HAP-1 (cell line): ENCODE measurements around the gene ZNF526.

Source experiments
- DNase-seq, 2 experiments: peaks; one replicate each; pipeline ENCODE4 v3.0.0-alpha.2; 2016 to 2020; ENCODE audit warnings: low spot score in 2 of 2
- H3K27me3 ChIP-seq: fragments of 250-450 bp; sonication (Bioruptor Pico); 2 replicates; pipeline ENCODE4 v1.5.1; 2020; ENCODE audit warnings: low read depth, mild to moderate bottlenecking, moderate library complexity
- H3K36me3 ChIP-seq: fragments of 250-450 bp; sonication (Bioruptor Pico); replicated peaks from 2 replicates; pipeline ENCODE4 v1.5.1; 2020; ENCODE audit warnings: mild to moderate bottlenecking
- H3K4me1 ChIP-seq: fragments of 250-450 bp; sonication (Bioruptor Pico); 2 replicates; pipeline ENCODE4 v1.5.1; 2020; ENCODE audit warnings: mild to moderate bottlenecking
- H3K4me3 ChIP-seq: fragments of 250-450 bp; sonication (Bioruptor Pico); 2 replicates; pipeline ENCODE4 v1.5.1; 2020; ENCODE audit warnings: mild to moderate bottlenecking, moderate library complexity
- H3K9me3 ChIP-seq: fragments of 250-450 bp; sonication (Bioruptor Pico); 2 replicates; pipeline ENCODE4 v1.5.1; 2020; ENCODE audit warnings: mild to moderate bottlenecking, moderate library complexity
- in situ Hi-C: fragments of 300-500 bp; cut with MboI; formaldehyde crosslinking; loops from 3 replicates; pipeline ENCODE4 v1.14.3; 2020; ENCODE audit warnings: low sequenced_read_pairs, inconsistent platforms, mixed read lengths

The ZNF526 gene

DNA sequence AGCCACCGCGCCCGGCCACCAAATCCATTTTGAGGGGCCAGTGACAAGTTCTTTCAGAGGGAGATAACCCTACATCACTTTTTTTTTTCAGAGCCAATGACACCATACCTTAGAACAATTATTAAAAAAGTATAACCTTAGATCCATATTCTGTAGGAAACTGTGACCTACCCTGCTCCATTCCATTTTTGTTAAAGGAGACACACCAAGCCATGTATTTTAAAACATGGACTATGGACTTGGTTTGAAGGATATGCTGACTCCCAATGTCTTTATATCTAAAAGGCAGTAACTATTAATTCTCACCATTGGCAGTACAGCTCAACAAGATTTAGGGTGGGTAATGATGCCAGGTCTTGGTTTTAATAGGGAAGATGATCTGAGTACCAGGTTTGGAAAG is 21.2 kb downstream of the ZNF526 start:
- H3K4me1 ChIP-seq, result peaks cover 8% of the 10 kb centered on the region
- in situ Hi-C loops, result no loop called here
- peaks cover 17% of the 10 kb centered on the region for H3K36me3 ChIP-seq
- H3K27me3 ChIP-seq, result no peaks in the 10 kb centered on the region
- no peaks in the 10 kb centered on the region for H3K9me3 ChIP-seq
- no peak for DNase-seq
- peak overlapping the region; percentile 59 for H3K4me3 ChIP-seq

GRCh38 chr19:42242069-42242511 is 22.0 kb downstream of the ZNF526 start:
- H3K4me3 ChIP-seq, result peak overlapping the region; percentile 59
- no peaks in the 10 kb centered on the region for H3K9me3 ChIP-seq
- peaks cover 10% of the 10 kb centered on the region for H3K36me3 ChIP-seq
- peaks cover 8% of the 10 kb centered on the region for H3K4me1 ChIP-seq
- no peak for DNase-seq
- in situ Hi-C loops, result no loop called here
- no peaks in the 10 kb centered on the region for H3K27me3 ChIP-seq

DNA sequence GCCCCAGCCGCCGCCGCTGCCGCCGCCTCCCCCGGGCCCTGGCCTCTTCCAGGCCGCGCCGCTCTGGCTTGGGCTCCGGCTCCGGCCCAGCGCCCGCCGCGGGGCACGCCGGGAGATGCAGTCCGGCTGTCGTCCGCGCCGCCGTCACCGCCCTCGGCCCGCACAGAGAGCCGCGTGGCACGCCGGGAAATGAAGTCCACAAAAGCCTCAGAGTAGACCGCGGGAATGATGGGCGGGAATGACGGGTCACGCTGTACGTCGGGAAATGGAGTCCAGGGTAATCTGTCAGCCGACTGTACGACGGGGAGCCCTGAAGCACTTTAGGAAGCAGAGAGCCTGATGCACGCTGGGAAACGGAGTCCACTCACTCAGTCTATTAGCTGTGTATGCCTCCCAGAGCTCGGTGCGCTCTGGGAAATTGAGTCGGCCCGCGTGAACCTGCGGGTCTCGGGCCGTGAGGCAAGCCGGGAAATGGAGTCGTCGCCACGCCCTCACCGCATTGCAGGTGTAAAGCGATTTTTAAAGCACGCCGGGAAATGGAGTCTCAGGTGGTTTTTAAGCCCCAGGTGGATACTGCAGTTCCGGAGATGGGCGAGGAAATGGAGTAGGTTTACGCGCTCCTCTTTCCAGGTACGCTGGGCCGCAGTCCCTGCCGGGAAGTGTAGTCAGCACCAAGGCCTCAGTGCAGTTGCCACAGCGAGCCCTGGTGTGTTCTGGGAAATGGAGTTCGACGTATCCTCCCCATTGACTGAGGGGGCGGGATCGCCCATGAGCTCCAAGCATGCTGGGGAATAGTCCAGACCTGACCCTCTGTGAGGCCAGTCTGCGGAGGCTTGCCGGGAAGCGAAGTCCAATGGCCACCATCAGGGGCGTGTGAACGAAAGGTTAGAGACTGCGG is 22.6 kb downstream of the ZNF526 start, which contains the start of gene GSK3A:
TSS of gene GSK3A (minus strand) at position 91 of the 898 bp plus-strand sequence. CDS start 137 bp downstream, outside the sequence.
- in situ Hi-C loops, result no loop called here
- Histone ChIP-seq H3K27me3 (no peaks in the 10 kb centered on the region), H3K36me3 (peaks cover 10% of the 10 kb centered on the region), H3K4me1 (peaks cover 8% of the 10 kb centered on the region), H3K4me3 (peak within 1 kb of the TSS; percentile 59), H3K9me3 (no peaks in the 10 kb centered on the region)
- peak; percentile 97 to 98 for DNase-seq

DNA sequence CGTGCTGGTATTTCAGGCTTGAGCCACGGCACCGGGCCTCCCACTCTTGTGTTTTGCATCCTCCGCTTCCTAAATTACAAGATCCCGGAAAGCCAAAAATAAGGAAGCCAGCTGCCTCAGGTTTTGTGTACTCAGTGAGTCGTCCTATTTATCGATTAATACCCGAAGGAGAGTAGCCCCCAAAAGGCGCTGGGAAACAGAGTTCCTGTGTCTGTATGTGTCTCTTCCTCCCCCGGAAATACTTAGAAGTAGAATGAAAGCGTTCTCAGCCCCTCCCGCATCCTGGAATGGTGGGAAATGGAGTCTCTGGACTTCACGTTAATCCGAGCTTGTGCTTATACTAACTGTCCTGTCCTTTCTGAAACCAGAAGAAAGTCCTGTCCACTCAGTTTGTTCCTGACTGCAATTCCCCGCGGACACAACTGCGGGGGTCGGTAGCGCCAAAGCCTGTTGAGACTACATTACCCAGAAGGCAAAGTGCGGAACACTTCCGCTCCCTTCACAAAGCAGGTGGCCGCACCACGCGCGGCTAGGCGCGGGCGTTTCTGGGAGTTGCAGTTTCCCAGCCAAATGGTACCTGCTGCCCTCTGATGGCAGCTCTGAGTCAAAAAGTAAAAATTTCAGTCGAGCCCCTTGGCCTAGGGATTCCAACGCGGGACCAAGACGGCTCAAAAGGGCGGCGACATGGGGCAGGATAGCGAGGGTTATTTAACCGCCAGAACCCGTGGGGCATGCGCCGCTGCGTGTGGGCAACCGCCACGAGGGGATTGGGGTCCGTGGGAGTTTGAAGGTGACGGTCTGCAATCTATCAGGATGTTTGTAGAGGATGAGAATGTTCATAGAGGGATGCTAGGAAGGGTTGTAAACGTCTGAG is 24.5 kb downstream of the ZNF526 start:
- in situ Hi-C loops, result no loop called here

DNA sequence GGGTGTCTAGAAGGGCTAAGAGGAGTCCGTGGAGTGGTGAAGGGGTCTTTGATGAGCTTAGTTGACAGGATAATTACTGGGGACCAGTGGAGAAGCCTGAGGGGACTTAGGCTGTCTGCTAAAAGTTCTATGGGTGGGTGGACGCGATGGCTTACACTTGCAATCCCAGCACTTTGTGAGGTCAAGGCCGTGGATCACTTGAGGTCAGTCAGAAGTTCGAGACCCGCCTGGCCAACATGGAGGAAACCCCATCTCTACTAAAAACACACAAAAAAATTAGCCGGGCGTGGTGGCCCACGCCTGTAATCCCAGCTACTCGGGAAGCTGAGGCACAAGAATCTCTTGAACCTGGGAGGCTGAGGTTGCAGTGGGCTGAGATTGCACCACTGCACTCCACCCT is 25.1 kb downstream of the ZNF526 start:
- Histone ChIP-seq H3K36me3 (peaks cover 20% of the 10 kb centered on the region), H3K27me3 (no peaks in the 10 kb centered on the region), H3K4me1 (peaks cover 8% of the 10 kb centered on the region), H3K4me3 (peak overlapping the region; percentile 39), H3K9me3 (no peaks in the 10 kb centered on the region)
- DNase-seq, result no peak
- in situ Hi-C loops, result no loop called here

More for the DNA sequence above, 24.5 kb downstream of the ZNF526 start:
- no peaks in the 10 kb centered on the region for H3K9me3 ChIP-seq
- no peaks in the 10 kb centered on the region for H3K27me3 ChIP-seq
- peaks cover 18% of the 10 kb centered on the region for H3K36me3 ChIP-seq
- H3K4me3 ChIP-seq, result peak overlapping the region; percentile 39
- peaks cover 8% of the 10 kb centered on the region for H3K4me1 ChIP-seq
- DNase-seq, result peak; percentile 95 to 97

- H3K27me3 ChIP-seq, result no peaks in the 10 kb centered on the region
- H3K9me3 ChIP-seq, result no peaks in the 10 kb centered on the region
- H3K4me3 ChIP-seq, result no peak overlapping the region
- in situ Hi-C loops, result no loop called here
- DNase-seq, result peak in 1 of 2 experiments; percentile 62
- peaks cover 6% of the 10 kb centered on the region for H3K4me1 ChIP-seq
- H3K36me3 ChIP-seq, result peaks cover 24% of the 10 kb centered on the region
These were observed 26.2 kb downstream of the ZNF526 start for GRCh38 chr19:42246143-42246921.

- H3K4me1 ChIP-seq, result peaks cover 10% of the 10 kb centered on the region
- H3K36me3 ChIP-seq, result peaks cover 27% of the 10 kb centered on the region
- no peak for DNase-seq
- in situ Hi-C loops, result no loop called here
- no peak overlapping the region for H3K4me3 ChIP-seq
- no peaks in the 10 kb centered on the region for H3K27me3 ChIP-seq
- H3K9me3 ChIP-seq, result no peaks in the 10 kb centered on the region
These were observed 27.0 kb downstream of the ZNF526 start for GRCh38 chr19:42246922-42247639.

DNA sequence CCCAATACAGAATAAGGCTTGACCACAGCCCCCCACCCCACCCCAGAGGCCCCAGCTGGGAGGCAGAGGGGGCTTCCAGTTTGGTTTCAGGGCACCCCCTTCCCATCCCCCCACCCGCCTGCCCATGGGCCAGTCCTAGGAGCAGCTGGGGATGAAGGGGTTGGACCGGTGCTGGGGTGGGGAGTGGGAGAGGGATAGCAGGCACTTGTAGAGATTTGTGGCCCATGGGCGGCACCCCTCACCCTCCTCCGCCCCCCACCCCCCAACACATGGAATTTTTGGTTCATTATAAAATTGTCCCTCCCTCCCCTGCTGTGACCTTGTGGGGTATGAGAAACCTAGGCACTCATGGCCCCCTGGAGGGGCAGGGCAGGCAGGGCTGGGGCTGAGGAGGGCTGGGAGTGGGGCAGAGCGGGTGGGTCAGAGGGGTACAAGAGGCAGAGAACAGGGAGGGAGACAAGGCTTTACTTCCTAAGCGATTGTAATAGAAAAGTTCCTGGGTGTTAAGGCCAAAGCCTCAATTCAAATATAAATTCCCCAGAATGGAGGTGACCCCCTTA is 27.6 kb downstream of the ZNF526 start:
- no peak for DNase-seq
- Histone ChIP-seq H3K27me3 (no peaks in the 10 kb centered on the region), H3K4me3 (no peak overlapping the region), H3K9me3 (no peaks in the 10 kb centered on the region), H3K36me3 (peaks cover 27% of the 10 kb centered on the region), H3K4me1 (peaks cover 14% of the 10 kb centered on the region)
- in situ Hi-C loops, result no loop called here

GRCh38 chr19:42248270-42249148 is 28.4 kb downstream of the ZNF526 start:
- in situ Hi-C loops, result no loop called here
- DNase-seq, result no peak
- Histone ChIP-seq H3K4me1 (peaks cover 17% of the 10 kb centered on the region), H3K4me3 (no peak overlapping the region), H3K36me3 (peaks cover 27% of the 10 kb centered on the region), H3K27me3 (no peaks in the 10 kb centered on the region), H3K9me3 (no peaks in the 10 kb centered on the region)

- H3K4me3 ChIP-seq, result no peak overlapping the region
- peaks cover 17% of the 10 kb centered on the region for H3K4me1 ChIP-seq
- no peak for DNase-seq
- no peaks in the 10 kb centered on the region for H3K27me3 ChIP-seq
- H3K9me3 ChIP-seq, result no peaks in the 10 kb centered on the region
- H3K36me3 ChIP-seq, result peaks cover 27% of the 10 kb centered on the region
- in situ Hi-C loops, result no loop called here
These were observed 29.1 kb downstream of the ZNF526 start for GRCh38 chr19:42249149-42249750.

DNA sequence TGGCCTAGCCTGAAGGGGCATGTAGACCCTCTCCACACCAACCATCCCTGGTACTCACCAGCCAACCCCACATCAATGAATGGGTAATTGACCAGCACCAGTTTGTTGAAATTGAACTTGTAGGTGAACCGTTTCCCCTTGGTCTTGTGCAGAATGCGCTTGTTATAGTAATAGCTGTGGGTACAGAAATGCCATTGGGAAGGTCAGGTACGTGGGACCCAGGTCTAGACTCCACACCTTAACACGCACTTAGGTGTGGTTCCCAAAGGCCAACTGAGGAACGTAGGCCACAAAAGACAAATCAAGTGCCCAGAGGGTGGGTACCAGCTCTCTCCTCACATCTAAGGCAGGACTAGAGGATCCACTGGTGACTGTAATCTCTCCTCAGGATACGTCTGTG is 29.7 kb downstream of the ZNF526 start:
- DNase-seq, result no peak
- peaks cover 27% of the 10 kb centered on the region for H3K36me3 ChIP-seq
- no peaks in the 10 kb centered on the region for H3K9me3 ChIP-seq
- H3K4me3 ChIP-seq, result no peak overlapping the region
- H3K27me3 ChIP-seq, result no peaks in the 10 kb centered on the region
- in situ Hi-C loops, result no loop called here
- peaks cover 17% of the 10 kb centered on the region for H3K4me1 ChIP-seq
